Activated naive CD4-positive, alpha-beta T cell treated with anti-CD3 and anti-CD28 coated beads, Interleukin-2, amount 10 ng/mL, durations not matched to agents 7 days and 5 days (primary cell): Measurements from ENCODE around the gene CDCP1.

Source experiments
- CTCF ChIA-PET: fragments of 350-600 bp; sonication (Branson Sonifier 250); formaldehyde crosslinking; loops from one replicate; lab custom pipeline; 2021; ENCODE audit warnings: antibody characterized with exemption; lab: Charles Lee
- DNase-seq: peaks from one replicate; pipeline ENCODE4 v3.0.0-alpha.2; 2020
- H3K27ac Mint-ChIP-seq: one replicate; pipeline ENCODE4 v1.8.0; 2021; ENCODE audit warnings: mild to moderate bottlenecking, moderate library complexity, mixed read lengths
- H3K27me3 Mint-ChIP-seq: one replicate; pipeline ENCODE4 v1.8.0; 2021; ENCODE audit warnings: mild to moderate bottlenecking, mixed read lengths
- H3K36me3 Mint-ChIP-seq: one replicate; pipeline ENCODE4 v1.8.0; 2021; ENCODE audit warnings: mixed read lengths
- H3K4me1 Mint-ChIP-seq: one replicate; pipeline ENCODE4 v1.8.0; 2021; ENCODE audit warnings: mixed read lengths
- H3K4me3 Mint-ChIP-seq: one replicate; pipeline ENCODE4 v1.8.0; 2021; ENCODE audit warnings: mild to moderate bottlenecking, moderate library complexity, mixed read lengths
- H3K9me3 Mint-ChIP-seq: one replicate; pipeline ENCODE4 v1.8.0; 2021; ENCODE audit warnings: mixed read lengths

Gene CDCP1

DNA sequence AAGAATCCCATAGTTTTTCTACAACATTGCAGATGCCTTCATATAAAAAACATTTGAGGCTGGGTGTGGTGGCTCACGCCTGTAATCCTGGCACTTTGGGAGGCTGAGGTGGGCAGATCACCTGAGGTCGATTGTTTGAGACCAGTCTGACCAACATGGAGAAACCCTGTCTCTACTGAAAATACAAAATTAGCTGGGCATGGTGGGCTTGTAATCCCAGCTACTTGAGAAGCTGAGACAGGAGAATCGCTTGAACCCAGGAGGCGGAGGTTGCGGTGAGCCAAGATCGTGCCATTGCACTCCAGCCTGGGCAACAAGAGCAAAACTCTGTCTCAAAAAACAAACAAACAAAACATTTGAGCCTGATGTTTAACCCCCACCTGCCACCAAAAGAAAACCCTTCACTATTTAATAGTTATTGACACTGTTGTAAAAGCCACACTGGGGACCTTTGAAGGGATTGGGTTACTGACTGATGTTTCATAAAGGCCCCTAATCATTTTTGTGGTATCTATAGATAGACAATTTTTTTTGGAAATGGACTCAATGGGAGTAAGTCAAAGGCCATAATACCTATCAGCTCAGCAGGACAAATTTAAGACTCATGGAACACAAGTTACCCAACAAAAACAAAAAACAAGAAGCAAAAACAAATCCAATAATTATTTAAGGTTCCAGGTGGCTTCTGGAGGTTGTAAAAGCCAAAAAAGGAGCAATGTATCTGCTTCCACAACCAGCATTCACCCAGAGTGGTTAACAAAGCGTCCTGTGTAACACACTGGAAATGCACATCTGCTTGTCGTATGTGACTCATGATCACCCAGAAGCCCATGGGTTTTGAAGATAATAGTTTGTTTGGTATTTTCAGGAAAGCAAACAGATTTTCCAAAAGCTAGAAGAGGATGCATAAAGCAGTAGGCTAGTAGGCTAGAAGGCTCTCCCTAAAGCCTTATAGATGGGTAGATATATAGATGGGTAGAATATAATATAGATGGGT, 41.2 kb downstream of the CDCP1 start:
- Mint-ChIP-seq H3K4me1 (peaks cover 75% of the 10 kb centered on the region), H3K27ac (peak overlapping the region; percentile 4), H3K27me3 (peaks cover 64% of the 10 kb centered on the region), H3K9me3 (peaks cover 11% of the 10 kb centered on the region), H3K36me3 (peaks cover 34% of the 10 kb centered on the region), H3K4me3 (peak overlapping the region; percentile 13)
- no peak for DNase-seq
- CTCF ChIA-PET = interaction anchor here (1.0 to 1.4 kb wide), 2 partner anchors 14 to 64 kb away, joined by 3 to 4 read pairs; no protein-coding TSS in a partner anchor

DNA sequence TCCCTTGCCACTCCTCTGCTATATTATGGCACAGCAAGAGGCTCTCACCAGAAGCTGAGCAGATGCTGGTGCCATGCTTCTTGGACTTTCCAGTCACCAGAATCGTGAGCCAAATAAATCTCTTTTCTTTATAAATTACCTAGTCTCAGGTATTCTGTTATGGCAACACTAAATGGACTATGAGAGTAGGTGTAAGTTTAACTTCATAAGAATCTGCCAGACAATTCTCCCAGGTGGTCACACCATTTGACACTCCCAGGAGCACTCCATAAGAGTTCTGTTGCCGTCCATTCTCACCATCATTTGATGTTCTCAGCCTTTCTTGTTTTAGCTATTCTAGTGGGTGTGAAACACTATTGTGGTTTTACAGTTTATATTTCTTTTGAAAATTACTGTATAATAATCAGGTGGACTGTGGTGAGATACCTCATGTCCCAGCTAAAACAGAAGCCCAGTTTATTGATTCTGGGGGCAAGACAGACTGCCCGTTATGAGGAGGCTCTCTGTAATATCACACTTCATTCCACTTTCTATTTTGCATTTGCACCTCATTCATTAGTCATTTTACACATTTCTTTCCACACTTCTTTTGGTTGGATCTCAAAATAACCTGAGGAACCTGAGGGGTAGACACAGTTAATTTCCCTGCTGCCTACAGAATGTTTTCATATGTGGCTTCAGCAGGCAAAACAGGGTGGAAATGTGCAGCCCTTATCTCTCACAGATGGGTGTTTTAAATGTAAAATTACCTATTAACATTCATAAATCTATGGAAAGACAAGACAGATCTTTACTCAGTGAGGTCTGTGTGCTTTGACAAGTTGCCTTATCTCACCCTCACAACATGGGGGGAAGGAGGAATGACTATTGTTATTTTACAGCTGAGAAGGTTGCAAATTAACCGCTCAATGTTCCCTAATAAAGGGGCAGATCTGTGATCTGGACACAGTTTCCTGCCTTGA, 42.1 kb downstream of the CDCP1 start:
- Mint-ChIP-seq H3K27me3 (peaks cover 71% of the 10 kb centered on the region), H3K4me1 (peaks cover 66% of the 10 kb centered on the region), H3K27ac (no peak overlapping the region), H3K36me3 (peaks cover 31% of the 10 kb centered on the region), H3K9me3 (peaks cover 11% of the 10 kb centered on the region), H3K4me3 (no peak overlapping the region)
- no peak for DNase-seq
- CTCF ChIA-PET = interaction anchor here (0.6 kb wide), 1 partner anchor 565 kb away, joined by 4 read pairs; no protein-coding TSS in a partner anchor

DNA sequence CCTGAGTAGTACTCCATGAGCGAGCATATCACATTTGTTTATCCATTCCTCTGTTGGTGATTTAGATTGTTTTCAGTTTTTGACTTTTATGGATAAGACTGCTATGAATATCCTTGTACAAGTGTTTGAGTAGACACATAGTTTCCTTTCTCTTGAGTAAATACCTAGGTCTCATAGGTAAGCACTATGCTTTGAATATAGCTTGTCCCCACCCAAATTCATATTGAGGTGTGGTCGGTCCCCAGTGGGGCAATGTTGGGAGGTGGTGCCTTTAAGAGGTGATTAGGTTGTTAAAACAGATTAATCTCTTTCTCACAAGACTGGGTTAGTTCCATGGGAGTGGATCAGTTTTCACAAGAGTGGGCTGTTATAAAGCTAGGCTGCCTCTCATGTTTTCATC, 42.8 kb downstream of the CDCP1 start:
- CTCF ChIA-PET = interaction anchor here (0.6 kb wide), 1 partner anchor 565 kb away, joined by 4 read pairs; no protein-coding TSS in a partner anchor
- Mint-ChIP-seq H3K9me3 (peaks cover 11% of the 10 kb centered on the region), H3K27me3 (peaks cover 71% of the 10 kb centered on the region), H3K27ac (no peak overlapping the region), H3K4me3 (no peak overlapping the region), H3K36me3 (peaks cover 30% of the 10 kb centered on the region), H3K4me1 (peaks cover 62% of the 10 kb centered on the region)
- DNase-seq = no peak

DNA sequence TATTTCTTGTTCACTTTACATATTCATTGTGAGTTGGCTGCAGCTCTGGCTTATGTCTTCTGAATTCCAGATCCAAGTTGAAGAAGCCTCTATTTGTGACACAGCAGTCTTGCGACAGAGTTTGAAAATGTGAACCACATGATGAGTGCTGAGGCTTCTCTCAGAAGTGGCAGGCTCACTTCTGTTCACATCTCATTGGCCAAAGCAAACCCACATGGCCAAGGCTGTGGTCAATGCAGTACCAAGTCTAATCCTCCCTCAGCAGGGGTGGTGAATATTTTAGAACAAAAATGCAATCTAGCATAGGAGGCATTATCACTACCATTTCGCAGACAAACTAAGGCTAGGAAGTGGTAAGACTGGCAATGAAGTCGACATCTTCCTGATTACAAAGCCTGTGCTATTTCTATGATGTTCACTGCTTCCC, 45.2 kb downstream of the CDCP1 start:
- Mint-ChIP-seq H3K27ac (no peak overlapping the region), H3K4me3 (no peak overlapping the region), H3K9me3 (peaks cover 11% of the 10 kb centered on the region), H3K27me3 (peaks cover 69% of the 10 kb centered on the region), H3K36me3 (peaks cover 20% of the 10 kb centered on the region), H3K4me1 (peaks cover 40% of the 10 kb centered on the region)
- CTCF ChIA-PET = no interaction called here
- DNase-seq = no peak

DNA sequence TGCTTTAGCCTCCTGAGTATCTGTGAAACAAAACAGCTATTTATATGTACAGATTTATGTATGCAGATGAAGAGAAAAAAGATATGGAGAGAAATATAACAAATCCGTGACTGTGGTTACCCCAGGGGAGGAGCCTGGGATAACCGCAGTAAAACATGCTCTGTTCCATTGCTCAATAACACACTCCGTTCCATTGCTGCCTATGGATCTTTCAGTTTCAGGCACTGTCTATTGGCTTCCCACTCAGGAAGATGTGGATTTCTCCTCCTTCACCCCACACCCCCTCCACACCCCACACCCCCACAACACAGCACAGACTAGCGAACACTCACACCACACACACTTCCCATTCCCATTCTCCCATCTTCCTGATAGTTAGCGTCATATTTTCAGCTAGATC, 47.9 kb downstream of the CDCP1 start:
- Mint-ChIP-seq H3K9me3 (peaks cover 5% of the 10 kb centered on the region), H3K27ac (no peak overlapping the region), H3K36me3 (peaks cover 12% of the 10 kb centered on the region), H3K4me1 (peaks cover 18% of the 10 kb centered on the region), H3K4me3 (no peak overlapping the region), H3K27me3 (peaks cover 75% of the 10 kb centered on the region)
- no peak for DNase-seq
- CTCF ChIA-PET = interaction anchor here (2.2 kb wide), 1 partner anchor 112 kb away, joined by 7 read pairs; no protein-coding TSS in a partner anchor

DNA sequence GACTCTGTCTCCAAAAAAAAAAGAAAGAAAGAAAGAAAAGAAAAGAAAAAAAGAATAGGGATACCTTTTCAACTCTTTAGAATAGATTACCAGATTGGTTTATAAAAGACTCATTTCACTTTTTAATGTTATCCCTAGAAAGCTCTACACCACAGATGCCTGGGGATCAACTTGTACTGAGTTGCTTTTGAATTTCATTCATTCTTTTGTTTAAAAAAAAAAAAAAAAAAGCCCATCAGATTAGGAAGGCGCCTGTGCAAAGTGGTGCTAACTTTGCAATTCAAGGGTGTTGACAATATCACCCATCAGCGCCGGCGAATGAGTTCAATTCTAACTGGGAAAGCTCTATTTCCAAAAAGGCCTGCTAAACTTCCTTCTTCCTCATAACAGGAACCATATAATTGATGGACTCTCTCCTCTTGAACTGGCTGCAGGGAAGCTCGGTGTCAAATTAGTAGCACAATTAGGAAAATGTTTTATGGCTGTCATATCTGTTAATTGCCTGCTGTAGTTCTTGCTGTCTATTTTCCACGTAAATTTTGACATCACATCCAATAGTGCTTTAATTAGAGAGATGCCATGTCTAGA, 48.8 kb downstream of the CDCP1 start:
- CTCF ChIA-PET = interaction anchor here (2.2 kb wide), 1 partner anchor 113 kb away, joined by 7 read pairs; no protein-coding TSS in a partner anchor
- Mint-ChIP-seq H3K36me3 (peaks cover 11% of the 10 kb centered on the region), H3K4me3 (no peak overlapping the region), H3K9me3 (no peaks in the 10 kb centered on the region), H3K4me1 (peaks cover 14% of the 10 kb centered on the region), H3K27me3 (peaks cover 75% of the 10 kb centered on the region), H3K27ac (no peak overlapping the region)
- no peak for DNase-seq

DNA sequence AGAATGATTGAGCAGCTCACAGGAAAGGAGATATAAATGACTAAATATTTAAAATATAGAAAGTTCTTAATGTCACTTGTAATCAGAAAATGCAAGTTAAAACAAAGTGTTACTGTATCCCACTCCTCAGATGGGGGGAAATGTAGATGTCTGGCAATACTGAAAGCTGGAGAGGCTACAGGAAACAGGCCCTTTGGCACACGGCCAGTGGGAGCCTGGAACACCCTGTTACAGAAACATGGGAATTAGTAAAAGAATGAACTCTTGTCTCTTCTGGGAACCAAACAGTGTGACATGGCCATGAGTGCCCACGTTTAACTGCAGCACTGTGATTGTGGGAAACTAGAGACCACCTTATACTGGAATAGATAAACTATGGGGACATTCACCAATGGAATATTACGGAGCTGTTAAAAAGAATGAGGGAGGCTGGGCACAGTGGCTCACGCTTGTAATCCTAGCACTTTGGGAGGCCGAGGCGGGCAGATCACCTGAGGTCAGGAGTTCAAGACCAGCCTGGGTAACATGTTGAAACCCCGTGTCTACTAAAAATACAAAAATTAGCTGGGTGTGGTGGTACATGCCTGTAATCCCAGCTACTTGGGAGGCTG, 50.2 kb downstream of the CDCP1 start:
- CTCF ChIA-PET = no interaction called here
- Mint-ChIP-seq H3K9me3 (no peaks in the 10 kb centered on the region), H3K4me1 (peaks cover 9% of the 10 kb centered on the region), H3K36me3 (peaks cover 14% of the 10 kb centered on the region), H3K27ac (no peak overlapping the region), H3K4me3 (no peak overlapping the region), H3K27me3 (peaks cover 82% of the 10 kb centered on the region)
- no peak for DNase-seq

DNA sequence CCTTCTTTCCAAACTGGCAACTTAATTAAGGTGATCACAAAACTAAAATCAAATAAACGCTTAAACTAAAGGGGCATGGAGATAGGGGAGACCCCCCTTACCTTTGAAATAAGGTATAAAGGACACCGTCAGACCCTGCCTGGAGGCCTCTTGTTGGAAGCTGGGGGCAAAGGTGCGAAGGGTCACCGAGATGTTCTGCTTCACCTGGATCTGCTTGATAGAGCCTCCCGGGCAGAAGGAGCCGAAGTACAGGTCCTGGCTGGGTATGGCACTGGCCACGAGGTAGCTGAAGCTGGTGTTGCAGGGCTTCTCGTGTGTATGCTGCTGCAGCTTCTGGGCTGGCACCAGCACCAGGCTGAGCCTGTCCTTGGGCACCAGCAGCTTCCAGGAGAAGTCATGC, 53.0 kb downstream of the CDCP1 start:
- no peak for DNase-seq
- Mint-ChIP-seq H3K36me3 (peaks cover 24% of the 10 kb centered on the region), H3K4me3 (no peak overlapping the region), H3K27ac (no peak overlapping the region), H3K9me3 (no peaks in the 10 kb centered on the region), H3K27me3 (peaks cover 94% of the 10 kb centered on the region), H3K4me1 (peaks cover 3% of the 10 kb centered on the region)
- CTCF ChIA-PET = no interaction called here

DNA sequence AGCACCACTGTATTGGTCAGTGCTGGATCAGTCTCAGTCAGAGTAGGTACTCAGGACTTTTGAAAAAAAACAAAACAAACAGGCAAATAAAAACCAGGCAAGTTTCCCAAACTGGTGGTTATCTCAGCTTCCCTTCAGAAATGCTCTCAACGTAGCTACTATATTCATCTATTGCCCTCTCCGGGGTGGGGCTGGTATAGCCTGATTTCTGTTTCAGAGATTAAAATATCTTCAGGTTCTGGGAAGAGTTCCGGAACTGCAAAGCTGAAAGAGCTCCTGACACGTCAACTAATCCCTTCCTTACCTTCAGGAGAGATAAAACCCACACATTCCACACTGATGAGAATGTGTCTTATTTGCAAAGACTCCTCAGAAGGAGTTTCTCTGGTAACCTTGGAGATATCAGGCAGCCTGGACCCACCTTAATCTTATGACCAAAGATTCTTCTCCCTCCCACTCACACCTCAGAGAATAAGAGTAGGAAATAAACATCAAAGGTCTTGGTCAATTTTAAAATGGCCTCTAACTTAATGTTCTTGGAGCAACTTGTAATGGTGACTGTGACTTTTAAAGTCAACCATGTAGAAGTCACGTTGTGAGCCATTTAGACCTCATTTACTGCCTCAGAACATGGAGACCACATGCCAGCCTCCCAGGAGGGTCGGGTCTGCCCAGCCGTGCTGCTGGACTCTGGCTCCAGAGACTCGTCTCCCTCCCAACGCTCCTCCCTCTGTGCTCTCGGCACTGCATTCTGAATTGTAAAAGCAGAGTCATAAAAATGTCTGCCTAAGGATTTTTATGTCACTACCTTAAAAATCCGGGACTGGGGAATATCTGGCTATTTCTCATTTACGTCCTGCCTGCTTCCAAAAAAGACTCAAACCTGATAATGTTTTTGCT, 53.8 kb downstream of the CDCP1 start:
- CTCF ChIA-PET = interaction anchor here (0.7 kb wide), 1 partner anchor 118 kb away, joined by 3 read pairs; no protein-coding TSS in a partner anchor
- DNase-seq = no peak
- Mint-ChIP-seq H3K27ac (no peak overlapping the region), H3K4me3 (no peak overlapping the region), H3K4me1 (peaks cover 3% of the 10 kb centered on the region), H3K27me3 (peaks cover 89% of the 10 kb centered on the region), H3K36me3 (peaks cover 27% of the 10 kb centered on the region), H3K9me3 (no peaks in the 10 kb centered on the region)

DNA sequence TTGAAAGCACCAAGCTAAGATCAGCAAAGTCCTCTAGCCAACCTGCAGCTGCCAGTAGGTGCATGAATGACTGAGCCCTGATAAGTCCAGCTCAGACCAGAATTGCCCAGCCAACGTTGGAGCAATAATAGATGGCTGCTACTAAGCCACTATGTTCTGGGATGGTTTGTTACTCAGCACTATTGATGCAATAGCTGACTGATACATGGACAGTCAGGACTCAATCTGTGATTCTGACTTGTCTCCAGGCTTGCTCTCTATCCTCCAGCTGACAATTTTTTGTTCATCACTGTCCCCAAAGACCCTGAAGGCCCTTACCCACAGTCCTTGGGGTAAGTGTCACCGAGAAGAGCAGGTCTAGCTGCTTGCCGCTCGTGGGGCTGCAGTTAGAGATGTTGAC, 55.3 kb downstream of the CDCP1 start:
- no peak overlapping the region for H3K4me3 Mint-ChIP-seq
- H3K9me3 Mint-ChIP-seq = no peaks in the 10 kb centered on the region
- no peak for DNase-seq
- peaks cover 3% of the 10 kb centered on the region for H3K4me1 Mint-ChIP-seq
- peaks cover 32% of the 10 kb centered on the region for H3K36me3 Mint-ChIP-seq
- H3K27me3 Mint-ChIP-seq = peaks cover 87% of the 10 kb centered on the region
- no peak overlapping the region for H3K27ac Mint-ChIP-seq
- CTCF ChIA-PET = no interaction called here

DNA sequence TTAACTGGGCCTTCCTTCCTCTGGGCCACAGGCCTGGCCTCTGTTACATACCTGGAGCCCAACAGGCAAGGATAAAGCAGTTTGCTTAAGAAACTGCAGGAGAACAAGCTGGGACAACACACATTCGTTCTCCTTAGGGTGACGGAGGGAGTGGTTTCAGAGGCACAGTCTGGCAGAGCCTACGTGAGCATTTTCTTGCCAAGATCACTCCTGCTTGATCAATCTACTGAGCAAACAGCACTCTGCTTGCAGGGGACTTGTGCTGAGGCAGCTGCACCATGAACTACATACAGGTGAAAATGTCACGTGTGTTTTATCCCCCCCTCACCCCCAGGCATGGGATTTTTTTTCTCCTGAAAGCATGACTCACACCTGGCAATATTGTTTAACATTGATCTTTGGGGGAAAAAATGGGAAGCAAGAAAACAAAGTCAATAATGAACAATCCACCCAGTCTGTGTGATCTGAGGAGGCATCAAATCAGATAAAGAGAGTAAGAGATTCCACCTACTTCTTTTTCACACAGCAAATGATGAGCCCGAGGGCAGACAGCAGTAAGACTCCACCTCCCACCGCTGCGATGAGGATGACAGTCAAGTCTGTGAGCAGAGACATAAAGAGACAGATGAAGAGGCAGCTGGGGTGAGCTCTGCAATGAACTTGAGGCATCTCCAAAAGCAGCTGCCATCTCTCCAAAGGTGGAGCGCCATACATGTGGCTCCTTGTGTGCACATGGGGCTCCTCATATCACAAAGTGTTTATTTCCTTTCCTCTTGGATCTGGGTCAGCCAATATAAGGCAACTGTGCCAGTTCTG, 57.4 kb downstream of the CDCP1 start:
- H3K27ac Mint-ChIP-seq = no peak overlapping the region
- H3K27me3 Mint-ChIP-seq = peaks cover 86% of the 10 kb centered on the region

DNA sequence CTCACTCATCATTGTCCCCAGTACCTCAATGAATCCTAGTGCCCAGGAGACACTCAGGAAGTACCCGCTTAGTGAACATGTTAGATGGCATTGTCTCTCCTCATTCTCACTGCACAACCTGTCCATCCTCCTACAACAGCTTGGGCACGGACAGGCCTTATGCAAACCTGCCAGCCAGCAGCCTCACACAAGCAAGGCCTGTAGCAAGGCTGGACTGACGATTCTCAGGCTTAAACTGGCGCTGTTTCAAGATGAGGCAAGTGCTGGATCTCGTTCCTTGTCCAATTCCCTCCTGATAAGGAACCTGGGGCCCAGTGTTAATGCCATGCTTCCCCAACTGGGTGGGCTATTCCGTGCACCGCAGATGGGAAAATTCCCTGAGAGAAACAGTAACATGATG, 59.0 kb downstream of the CDCP1 start:
- CTCF ChIA-PET = interaction anchor here (0.9 to 1.0 kb wide), 2 partner anchors 46 to 123 kb away, joined by 3 read pairs; no protein-coding TSS in a partner anchor
- no peaks in the 10 kb centered on the region for H3K9me3 Mint-ChIP-seq
- no peak overlapping the region for H3K4me3 Mint-ChIP-seq
- no peak overlapping the region for H3K27ac Mint-ChIP-seq
- peaks cover 83% of the 10 kb centered on the region for H3K27me3 Mint-ChIP-seq
- peaks cover 24% of the 10 kb centered on the region for H3K36me3 Mint-ChIP-seq
- DNase-seq = no peak
- no peaks in the 10 kb centered on the region for H3K4me1 Mint-ChIP-seq

More for the DNA sequence above, 57.4 kb downstream of the CDCP1 start:
- Mint-ChIP-seq H3K4me1 (no peaks in the 10 kb centered on the region), H3K36me3 (peaks cover 29% of the 10 kb centered on the region), H3K4me3 (no peak overlapping the region), H3K9me3 (no peaks in the 10 kb centered on the region)
- CTCF ChIA-PET = interaction anchor here (1.8 kb wide), 1 partner anchor 9 kb away, joined by 4 read pairs; no protein-coding TSS in a partner anchor
- DNase-seq = no peak
